ENCODE measurements around the gene XRCC3.

XRCC3 gene

DNA sequence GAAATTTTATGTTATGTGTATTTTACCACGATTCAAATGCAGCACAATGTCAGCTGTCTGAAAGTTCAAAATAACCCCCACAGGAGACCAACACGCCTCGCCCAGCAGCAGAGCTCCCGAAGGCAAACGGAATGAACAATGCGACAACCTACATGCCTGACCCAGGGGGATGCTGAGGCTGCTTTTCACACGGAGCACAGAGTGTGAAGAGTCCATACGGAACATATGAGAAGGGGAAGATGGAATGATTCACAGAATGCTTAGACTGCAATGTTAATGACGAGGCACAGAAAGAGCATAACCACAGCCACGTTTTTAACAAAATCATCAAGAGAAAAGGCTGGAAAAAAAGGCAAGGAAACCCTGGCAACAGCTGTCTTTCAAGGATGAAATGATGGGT, 22.9 kb upstream of the XRCC3 start:
- no peak for DNase-seq

DNA sequence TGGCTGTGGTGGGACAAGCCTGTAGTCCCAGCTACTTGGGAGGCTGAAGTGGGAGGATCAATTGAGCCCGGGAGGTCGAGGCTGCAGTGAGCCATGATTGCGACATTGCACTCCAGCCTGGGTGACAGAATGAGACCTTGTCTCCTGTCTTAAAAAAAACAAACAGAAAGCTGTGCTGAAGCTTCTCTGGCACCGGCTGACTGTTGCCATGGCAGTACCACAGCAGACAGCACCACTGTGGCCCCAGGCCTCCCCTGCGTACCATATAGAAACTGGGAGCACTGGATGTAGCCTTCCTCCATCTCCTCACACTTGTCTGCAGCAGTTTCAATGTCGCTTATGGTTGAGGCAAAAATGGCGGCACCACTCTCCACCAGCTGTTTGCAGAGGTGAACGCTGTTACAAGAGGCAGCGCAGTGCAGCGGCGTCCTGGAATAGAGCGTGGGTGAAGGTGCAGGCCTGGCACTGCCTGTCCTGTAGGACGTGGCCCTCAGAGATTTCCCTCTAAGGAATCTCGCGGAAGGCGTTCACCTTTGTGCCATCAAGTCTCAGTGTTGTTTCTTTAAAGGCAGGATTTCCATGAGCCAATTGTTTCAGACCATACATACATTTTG, 22.3 kb upstream of the XRCC3 start:
- no peak for DNase-seq

DNA sequence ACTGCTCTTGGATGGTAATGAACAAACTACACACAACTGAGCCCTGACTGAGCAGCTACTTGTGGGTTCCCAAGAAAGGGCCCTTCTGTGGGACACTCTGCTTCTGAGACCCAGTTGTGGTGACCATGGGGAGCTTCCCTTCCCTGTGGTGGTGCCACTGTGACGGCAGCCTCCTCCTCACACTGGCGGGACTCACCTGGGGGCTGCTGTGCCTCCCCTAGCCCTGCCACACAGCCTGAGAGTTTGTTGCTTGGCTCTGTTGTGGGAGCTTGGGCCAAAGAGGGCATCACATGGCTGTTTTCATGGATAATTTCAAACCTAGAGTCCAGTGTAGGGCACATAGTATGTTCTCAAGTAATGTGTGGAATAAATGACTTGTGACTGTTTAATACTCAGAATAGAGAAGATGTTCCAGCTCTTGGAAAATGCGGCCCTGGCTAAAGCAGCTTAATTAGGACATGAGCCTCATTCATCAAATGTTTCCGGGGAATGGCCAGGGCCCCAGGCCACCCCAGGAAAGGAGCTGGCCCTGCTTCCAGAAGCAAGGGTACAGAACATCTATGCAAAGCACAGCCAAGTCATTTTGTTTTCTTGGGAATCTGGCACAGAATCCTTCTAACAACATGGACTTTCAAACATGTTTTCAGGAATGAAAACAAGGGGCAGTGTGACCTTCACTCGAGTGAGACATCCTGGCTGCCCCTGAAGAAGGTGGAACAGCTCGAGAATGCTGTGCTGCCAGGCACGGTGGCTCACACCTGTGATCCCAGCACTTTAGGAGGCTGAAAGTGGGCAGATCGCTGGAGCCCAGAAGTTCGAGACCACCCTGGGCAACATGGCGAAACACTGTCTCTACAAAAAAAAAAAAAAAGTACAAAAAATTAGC, 21.5 kb upstream of the XRCC3 start:
- no peak for DNase-seq

DNA sequence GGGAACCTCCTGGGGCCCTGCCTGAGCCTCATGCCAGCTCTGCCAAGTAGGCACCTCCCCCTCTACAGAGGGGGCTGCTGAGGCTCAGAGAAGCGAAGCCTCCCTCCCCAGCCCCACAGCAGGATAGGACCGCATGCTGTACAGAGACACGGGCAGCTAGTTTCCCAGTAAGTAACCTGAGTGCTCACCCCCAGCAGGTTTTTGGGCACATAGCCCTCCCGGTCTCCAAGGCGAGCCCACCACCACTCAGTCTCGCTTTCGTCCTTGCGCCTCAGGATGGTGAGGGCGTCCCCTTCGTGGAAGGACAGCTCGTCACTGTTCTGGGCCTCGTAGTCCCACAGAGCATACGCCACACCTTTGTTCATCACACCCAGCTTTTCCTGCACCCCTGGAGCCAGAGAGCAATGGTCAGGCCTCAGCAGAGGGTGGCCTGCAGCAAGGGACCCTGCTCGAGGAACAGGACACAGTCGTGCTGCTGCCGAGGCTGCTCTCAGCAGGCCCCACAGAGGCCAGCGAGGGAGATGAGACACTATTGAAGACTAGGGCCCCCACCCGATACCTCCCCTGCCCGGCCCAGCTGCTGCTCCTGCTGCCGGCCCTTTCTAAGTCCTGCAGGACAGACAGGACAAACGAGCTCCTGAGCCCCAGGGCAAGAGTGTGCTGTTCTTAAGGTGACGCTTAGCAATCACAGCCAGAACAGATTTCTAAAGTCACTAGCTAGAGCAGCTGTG, 20.7 kb upstream of the XRCC3 start:
- no peak for DNase-seq

DNA sequence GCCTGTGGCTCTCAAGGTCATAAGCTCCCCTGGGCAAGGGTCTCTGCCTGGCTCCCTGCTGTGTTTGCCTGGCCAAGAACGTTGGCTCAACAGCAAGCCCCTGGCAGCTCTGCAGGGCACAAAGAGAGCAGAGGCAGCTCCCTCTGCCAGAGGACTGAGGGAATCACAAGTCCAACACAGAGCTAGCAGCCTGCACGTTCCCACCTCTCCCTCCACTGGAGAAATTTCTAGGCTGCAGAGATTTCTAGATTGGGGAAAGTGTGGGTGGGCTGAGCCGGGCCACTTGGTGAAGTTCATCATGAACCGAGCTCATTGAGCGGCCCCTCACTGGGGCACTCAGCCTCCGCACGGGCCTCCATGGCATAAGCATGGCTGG, 20.2 kb upstream of the XRCC3 start:
- DNase-seq = no peak

DNA sequence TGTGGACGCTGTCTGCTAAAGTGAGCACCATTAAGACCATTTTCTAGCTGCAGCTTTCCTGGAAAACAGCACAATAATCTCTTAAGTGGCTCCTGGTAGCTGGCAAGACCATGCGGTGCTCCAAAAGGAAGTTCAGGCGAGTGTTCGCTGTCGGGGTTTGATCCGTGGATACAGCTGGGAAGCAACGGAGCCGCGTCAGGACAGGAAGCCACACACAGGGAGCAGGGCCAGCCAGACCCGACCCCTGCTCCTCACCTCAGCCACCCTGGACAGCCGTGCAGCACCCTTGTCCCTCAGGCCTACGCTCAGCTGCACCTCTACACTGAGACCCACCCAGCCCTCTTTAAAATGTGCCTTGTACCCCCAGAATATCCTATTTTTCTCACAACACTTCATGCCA, 19.8 kb upstream of the XRCC3 start:
- no peak for DNase-seq

DNA sequence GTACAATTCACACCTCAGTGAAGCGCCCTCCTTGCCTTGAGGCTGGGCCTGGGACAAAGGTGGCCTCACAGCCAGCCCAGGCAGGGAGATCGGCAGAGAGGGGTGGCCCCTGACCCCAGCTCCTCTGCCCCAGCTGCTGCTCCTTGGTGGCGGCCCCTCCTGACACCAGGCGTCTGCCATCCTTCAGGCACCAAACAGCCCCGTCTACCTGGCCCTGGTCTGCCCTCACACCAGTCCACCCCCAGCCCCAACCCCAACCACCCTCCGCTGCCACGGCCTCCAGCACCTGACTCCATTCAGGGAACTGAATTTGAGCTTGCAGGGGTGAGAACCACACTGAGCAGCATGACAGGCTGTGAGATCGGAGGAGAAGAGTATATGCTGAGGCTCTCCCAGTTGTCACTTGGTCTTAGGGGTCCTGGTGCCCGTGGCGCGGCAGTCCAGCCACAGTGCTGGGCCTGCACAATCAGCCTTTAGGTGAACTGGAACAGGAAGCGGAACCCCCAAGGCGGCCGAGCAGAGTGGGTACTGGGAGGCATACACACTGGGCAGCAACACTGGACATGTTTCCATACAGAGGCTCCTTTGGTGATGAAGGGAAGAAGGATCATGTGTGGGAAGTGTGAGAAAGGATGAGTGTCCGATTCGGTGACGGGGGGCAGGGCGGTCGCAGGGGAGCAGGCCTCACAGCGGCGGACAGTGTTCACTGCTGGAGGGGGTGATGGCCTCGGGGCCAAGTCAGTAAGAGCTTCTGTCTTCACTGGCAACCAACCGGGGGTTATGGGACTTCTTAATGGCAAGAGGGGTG, 19.0 kb upstream of the XRCC3 start:
- DNase-seq = no peak

DNA sequence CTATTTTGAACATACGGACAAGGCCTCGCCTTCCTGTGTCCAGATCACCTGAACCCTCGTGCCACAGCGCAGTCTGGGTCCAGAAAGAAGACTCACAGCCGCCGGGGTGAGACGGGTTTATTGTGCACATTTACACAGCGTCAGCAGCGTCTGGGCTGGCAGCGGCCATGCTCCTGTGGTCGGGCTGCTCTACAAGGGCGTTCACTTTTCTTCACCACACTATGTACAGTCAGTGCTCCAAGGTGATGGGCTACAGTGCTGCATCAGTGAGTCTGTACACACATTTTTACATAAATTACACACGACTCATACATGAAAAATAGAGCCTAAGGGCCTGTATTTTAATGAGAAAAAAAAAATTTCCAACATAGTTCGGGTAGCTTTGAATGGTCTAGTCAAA, 18.4 kb upstream of the XRCC3 start:
- no peak for DNase-seq

DNA sequence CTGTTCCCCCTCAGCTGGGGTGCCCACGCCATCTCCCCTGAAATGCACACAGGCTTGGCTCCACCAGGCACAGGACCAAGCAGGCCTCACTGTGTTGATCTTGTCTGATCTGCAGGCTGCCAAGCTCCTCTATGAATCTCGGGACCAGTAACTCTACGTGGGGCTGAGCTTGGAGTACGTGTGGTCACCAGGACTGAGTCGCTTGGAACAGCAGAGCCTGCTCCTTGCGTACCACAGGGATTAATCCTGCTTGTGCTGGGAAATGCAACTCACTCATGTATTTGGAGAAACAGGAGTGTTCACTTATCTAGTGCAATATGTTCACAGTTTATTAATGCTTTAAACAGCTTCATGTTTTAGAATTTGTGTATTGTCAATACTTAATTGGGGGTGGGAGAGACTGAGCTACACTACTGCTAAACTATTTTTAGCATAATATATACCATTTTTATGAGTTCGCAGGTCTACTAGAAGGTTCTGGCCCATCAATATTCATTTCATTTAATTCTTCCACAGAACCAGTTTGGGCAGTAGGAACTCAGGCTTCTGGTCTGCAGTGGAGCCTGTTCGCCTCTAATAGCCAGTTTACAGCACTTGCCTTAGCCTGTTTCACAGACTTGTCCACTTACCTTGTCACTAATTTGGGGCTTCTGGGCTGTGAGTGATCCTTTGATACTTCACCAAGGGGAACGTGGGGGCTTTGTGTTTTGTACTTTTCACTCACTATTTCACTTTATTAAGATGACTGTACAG, 17.8 kb upstream of the XRCC3 start:
- DNase-seq = no peak

DNA sequence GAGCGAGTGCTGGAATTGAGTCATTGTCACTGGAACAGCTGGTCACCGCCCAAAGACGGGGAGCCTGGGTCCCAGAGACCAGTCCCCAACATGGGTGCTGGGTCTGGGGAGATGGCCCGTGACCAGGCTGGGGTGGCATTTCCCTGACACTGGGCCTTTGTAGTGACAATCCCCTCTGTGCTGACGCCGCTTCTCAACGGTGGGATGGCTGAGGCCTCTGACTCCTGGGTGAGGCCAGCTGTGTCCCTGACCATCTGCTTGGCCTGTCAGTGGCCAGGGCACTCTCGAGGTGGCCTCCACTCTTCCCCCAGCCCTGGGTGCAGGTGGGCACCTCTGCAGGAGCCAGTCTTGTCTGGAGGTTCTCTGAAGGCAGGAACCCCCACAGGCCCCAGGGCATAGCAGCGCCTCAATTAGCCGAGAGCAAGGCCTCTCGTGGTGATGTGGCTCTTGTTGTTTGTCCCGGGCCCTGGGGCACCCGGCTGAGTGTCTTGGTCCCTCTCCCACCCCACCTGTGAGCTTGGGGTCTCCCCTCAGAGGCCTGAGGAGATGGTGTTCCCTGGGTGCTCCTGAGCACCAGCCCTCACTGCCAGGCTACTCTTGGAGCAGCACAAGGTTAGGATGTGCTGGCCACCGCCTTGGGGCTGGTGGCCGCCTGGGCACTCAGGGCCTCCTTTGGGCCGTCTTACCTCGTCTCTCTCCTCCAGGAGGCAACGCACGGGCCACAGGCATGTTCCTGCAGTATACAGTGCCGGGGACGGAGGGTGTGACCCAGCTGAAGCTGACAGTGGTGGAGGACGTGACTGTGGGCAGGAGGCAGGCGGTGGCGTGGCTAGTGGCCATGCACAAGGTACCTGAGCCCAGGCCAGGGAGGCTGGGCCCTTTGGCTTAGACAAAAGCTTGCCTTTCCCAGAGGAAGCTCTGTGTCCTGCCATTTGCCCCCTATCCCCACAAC, 16.9 kb upstream of the XRCC3 start:
- DNase-seq = no peak

DNA sequence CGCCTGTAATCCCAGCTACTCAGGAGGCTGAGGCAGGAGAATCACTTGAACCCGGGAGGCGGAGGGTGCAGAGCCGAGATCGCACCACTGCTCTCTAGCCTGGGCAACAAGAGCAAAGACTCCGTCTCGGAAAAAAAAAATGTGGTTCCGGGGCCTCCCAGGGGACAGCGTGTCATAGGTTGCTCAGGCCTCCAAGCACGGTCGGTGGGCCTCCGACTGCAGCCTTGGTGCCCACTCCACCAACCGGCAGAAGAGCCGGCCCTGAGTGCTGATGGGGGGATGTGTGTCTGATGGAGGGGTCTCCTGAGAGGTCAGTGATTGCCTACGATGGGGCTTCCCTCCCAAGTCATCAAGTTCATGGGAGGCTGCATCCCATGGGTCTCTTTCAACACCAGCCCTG, 16.2 kb upstream of the XRCC3 start:
- DNase-seq = no peak

DNA sequence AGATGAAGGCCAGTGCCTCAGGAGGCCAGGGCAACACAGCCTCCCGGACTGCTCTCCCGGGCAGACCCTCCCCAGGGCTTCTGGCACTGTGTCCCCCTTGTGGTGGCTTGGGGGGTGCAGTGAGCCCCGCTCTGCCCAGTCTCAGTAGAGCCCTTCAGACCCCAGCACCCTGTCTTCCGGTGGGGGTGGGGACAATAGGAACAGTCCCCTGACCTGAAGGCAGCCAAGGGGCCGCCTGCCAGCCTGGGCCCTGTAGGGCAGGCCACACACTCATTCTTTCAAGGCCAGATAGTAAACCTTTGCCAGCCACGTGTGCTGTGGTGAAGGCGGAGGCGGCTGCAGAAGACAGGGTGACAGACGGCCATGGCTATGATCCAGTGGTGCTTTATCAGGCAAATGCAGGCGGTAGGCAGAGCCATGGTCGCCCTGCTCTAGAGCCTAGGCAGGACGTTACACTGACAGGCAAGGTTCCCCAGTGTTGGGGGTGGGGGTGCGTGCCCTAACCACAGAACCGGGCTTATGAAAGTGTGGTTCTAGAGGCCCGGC, 15.3 kb upstream of the XRCC3 start:
- DNase-seq = peak; percentile 44

DNA sequence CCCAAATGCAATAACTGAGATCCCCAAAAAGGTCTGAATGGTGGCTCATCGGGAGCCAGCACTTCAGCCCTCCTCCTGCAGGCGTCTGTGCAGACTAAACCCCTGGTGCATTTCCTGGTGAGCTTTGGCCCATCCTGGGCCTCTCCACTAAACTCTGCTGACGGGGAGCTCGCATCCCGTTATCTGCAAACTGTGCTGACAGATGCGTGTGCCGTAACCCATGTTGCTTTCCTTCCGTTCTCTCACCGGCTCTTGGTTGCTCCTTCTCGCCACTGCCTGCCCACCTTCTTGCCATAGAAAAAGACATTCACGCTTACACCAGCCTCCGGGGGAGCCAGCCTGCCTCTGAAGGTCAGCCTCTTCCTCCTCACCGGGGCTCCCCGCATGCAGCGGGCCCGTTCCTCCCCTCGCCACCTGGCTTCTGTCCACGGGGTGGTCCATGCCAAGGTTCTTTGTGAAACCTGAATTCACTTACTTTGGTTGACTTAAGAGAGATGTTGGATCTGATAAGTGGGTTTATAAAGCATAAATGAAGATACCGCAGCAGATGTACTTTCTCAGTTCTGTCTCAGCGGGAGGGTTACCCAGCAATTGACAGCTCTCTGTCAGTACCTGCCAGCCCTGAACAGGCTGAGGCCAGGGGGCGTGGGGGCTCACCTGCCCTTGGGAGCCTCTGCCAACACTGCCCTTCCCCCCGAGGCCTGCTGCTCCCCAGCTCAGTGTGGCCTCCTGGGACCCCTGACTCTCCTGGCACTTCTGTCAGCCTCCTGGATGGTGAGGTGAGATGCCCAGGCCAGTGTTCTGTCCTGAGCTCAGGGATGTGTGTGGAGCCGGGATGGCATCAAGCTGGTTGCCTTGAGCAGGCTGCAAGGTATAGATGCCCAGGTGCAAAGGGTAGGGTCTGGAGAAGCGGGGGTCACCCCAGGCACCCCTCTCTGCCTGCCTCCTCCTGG, 14.5 kb upstream of the XRCC3 start:
- DNase-seq = no peak

DNA sequence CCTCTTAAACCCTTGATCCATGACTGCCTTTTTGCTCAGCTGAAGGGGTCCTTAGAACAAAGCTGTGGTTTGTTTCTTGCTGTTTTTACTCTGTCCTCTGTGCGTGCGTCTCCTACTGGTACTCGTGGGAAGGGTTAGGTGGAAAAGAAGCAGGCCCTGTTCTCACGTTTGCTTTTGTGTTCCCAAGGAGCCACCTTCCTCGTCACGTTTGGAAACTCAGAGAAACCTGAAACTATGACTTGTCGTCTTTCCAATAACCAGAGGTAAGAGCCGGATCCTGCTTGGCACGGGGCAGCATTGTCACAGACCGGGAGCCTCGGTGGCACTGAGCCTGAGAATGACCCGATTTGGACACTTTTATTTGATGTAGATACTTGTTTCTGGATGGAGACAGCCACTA, 13.5 kb upstream of the XRCC3 start:
- DNase-seq = no peak

DNA sequence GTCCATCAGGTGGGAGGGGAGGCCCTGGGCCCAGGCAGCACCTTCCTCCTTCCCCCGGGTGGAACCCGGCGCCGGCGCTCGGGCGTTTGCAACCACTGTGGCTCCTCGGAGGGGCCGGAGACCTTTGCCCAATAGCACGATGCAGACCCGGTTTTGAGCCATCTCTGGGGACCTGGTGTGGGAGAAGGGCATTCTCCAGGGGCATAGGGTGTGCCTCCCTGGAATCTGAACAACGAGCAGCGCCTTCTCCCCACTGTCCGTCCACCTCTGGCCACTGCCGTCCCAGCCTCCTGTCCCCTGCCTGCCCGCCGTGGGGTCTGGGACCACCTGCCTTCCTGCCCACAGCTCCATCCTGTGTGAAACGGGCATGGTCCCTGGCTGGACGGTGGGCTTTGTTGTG, 12.9 kb upstream of the XRCC3 start:
- no peak for DNase-seq

DNA sequence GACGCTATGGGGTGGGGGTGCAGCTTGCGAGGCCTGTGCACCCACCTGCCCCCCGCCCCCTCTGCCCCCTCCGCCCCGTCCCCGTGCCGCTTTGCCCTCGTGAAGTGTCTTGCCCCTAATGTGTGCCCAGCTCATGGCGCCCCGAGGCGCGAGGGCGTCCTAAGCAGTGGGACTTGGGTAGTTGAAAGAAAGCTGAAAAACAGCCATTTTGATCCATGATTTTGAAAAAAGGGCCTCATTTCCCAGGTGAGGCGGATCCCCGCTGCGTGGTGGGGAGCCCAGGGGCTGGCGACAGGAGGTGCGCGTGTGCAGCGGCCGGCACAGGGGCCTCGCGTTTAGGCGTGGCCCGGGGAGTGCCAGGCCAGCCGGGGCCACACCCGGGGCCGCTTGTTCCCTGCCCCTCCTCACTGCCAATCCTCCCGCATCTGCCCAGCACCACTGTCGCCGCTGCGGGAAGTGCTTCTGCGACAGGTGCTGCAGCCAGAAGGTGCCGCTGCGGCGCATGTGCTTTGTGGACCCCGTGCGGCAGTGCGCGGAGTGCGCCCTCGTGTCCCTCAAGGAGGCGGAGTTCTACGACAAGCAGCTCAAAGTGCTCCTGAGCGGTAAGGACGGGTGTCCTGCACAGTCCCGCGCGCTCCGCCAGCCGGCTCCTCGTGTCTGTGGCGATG, 12.2 kb upstream of the XRCC3 start:
- DNase-seq = no peak

DNA sequence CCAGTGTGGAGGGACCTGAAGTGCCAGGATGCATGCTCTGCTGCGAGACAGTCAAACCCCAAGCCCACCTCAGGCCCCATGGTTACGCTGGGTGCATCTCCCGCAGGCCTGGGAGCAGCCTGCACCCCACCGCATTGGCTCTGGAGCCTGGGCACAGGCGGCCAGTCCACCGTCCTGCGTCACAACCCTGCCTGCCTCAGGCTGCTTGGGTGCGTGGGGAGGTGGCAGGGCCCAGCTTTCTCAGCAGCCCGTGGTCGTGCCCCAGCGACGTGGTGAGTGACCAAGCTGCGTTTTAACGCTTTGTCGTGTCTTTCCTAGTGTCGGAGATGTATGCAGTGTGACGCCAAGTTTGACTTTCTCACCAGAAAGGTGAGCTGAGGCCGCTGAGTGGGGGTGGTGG, 11.2 kb upstream of the XRCC3 start:
- no peak for DNase-seq

DNA sequence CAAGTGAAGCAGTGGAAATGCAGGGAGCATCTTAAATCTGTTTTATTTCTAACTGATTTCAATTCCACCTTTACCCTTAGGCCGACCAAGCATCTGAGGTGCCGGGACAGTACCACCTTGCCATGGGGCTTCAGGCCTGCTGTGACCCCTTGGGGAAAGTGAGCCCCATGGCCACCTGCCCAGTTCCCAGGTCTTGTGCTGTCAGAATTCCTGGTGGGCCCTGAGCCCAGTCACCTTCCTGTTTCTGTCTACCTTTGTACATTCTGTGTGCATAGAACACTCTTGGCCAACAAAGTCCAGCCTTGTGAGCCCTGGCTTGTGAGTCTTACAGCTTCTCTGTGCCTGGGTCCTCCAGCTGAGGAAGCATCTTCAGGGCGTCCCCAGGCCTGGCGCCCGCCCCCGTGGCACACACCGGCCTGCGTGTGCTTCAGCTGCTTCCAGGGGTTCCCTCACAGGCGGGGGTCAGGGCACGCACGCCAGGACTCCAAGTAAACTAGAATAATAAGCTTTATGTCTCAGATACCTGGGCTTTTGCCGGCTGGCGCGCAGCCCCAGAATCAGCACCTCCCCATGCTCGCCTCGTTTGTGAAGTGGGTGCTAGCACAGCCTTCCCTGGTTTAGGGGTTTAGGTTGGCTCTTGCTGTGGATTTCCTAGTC, 10.6 kb upstream of the XRCC3 start:
- no peak for DNase-seq

Data from NCI-H1694 (cell line).